ENCODE data around the gene ARHGDIA.

The ARHGDIA gene

GRCh38 chr17:81823820-81824550 is 47.2 kb downstream of the ARHGDIA start:
- DNase-seq (ENCODE audit: low read depth, low spot score): no peak

- no peak for DNase-seq (ENCODE audit: low read depth, low spot score)
These were observed 47.9 kb downstream of the ARHGDIA start for GRCh38 chr17:81822996-81823819.

DNA sequence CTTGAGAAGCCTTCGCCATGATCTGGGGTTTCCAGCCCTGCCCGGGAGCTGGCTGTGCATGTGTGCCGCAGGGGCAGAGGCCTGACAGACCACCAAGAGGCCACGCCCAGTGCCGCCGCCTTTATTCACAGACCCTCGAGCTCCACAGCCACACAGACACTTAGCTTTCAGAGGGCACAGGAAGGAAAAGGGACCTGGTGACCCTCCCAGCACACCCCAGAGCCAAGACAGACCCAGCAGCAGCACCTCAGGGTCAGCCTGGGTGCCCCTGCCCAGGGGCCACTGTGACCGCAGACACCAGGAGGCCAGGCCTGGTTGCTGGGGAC is 48.9 kb downstream of the ARHGDIA start:
- no peak for DNase-seq (ENCODE audit: low read depth, low spot score)

- no peak for DNase-seq (ENCODE audit: low read depth, low spot score)
These were observed 49.4 kb downstream of the ARHGDIA start for GRCh38 chr17:81821603-81822311.

- no peak for DNase-seq (ENCODE audit: low read depth, low spot score)
These were observed 50.0 kb downstream of the ARHGDIA start for GRCh38 chr17:81821147-81821546.

DNA sequence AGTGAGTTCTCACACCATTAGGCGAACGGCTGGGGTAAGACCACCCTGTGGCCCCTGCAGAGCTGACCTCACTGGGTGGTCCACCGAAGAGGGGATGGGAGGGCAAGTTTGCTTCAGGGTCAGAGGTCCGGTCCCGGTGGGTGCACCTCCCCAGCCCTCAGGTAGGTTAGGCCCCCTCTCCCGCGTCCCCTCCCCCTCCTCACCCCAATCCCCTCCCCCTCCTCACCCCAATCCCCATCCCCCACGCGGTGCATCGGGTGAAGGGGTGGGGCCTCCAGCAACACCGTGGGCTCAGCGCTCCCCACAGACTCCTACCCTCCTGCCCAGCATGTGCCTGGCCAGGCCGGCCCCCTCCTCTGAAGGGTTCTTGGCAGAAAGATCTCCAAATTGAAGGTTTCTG is 51.4 kb downstream of the ARHGDIA start:
- DNase-seq (ENCODE audit: low read depth, low spot score): no peak

- no peak for DNase-seq (ENCODE audit: low read depth, low spot score)
These were observed 53.4 kb downstream of the ARHGDIA start for GRCh38 chr17:81817758-81818147.
